ENCODE results near the gene FASLG.

Gene FASLG

DNA sequence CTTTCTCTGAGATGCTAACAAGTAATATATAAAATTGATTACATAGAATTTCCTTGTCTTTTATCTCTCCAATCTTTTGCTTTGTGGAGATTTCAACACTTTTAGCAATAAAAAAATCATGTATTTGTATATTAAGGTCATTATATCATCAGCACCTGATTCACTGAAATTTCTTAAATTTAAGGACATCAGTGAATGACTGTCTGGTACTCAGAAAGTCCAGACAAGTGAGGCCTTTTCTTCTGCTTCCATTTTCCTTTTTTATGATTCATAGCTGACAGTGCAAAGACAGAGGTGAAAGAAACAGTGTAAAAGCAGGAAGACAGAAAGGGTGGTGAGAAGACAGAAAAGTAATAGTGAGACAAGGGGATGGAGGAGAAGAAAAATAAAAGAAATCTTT, 54.6 kb downstream of the FASLG start:
- Histone ChIP-seq H3K9me3 (ENCODE audit: control insufficient read depth, insufficient read depth, low read length) (no peaks in the 10 kb centered on the region), H3K36me3 (ENCODE audit: insufficient read depth, low read length) (no peaks in the 10 kb centered on the region), H3K4me1 (ENCODE audit: insufficient read depth, low read length) (peaks cover 11% of the 10 kb centered on the region; the same call in 1 of the 2 replicates), H3K9ac (ENCODE audit: low read depth, low read length) (no peak overlapping the region)

Data from ES-I3 (cell line).